Stimulated activated effector memory CD8-positive, alpha-beta T cell treated with anti-CD3 and anti-CD28 coated beads, Interleukin-12 subunit alpha, Interleukin-12 subunit beta, amount 100 ng/mL, for 72 hours (primary cell): ENCODE results near the gene OSTN.
"Not testable (repeated sequence)": the region's sequence is repeated elsewhere in the genome, so short reads cannot be mapped to it uniquely, and the experiment has no call there.

Experiments used
- ATAC-seq: fragments of 150-1000 bp; cut with Tn5 transposase; 2 replicates; pipeline ENCODE4 v1.10.0; 2021
- DNase-seq, 2 donors: peaks; one replicate each; pipeline ENCODE4 v3.0.0; 2021 to 2022; ENCODE audit warnings: low spot score in 2 of 2
- H3K27ac Mint-ChIP-seq: one replicate; pipeline ENCODE4 v1.8.0; 2022; ENCODE audit warnings: mild to moderate bottlenecking, mixed read lengths
- H3K36me3 Mint-ChIP-seq: one replicate; pipeline ENCODE4 v1.8.0; 2022; ENCODE audit warnings: mild to moderate bottlenecking, mixed read lengths
- H3K4me1 Mint-ChIP-seq: one replicate; pipeline ENCODE4 v1.8.0; 2022; ENCODE audit warnings: mixed read lengths
- H3K4me3 Mint-ChIP-seq: one replicate; pipeline ENCODE4 v1.8.0; 2022; ENCODE audit warnings: mild to moderate bottlenecking, mixed read lengths
- H3K9me3 Mint-ChIP-seq: one replicate; pipeline ENCODE4 v1.8.0; 2022; ENCODE audit warnings: mixed read lengths

The OSTN gene

GRCh38 chr3:191198932-191199331, at the start of gene OSTN:
Gene OSTN, plus strand, starts transcription at chr3:191199241. Its CDS starts 13,292 bp downstream, at chr3:191212533.
- no peak within 1 kb of the TSS for H3K27ac Mint-ChIP-seq
- DNase-seq (no peak), ATAC-seq (no peak)
- no peaks in the 10 kb centered on the region for H3K4me1 Mint-ChIP-seq
- no peaks in the 10 kb centered on the region for H3K9me3 Mint-ChIP-seq
- H3K36me3 Mint-ChIP-seq = no peaks in the 10 kb centered on the region
- H3K4me3 Mint-ChIP-seq = no peak within 1 kb of the TSS

GRCh38 chr3:191151653-191152052, 47.4 kb upstream of the OSTN start:
- no peak for ATAC-seq
- H3K4me1 Mint-ChIP-seq = no peaks in the 10 kb centered on the region

GRCh38 chr3:191154827-191155226, 44.2 kb upstream of the OSTN start:
- Mint-ChIP-seq H3K36me3 (no peaks in the 10 kb centered on the region), H3K4me1 (no peaks in the 10 kb centered on the region), H3K27ac (no peak overlapping the region), H3K4me3 (no peak overlapping the region), H3K9me3 (peaks cover 22% of the 10 kb centered on the region)
- DNase-seq = no peak
- ATAC-seq = no peak

More at GRCh38 chr3:191151653-191152052, 47.4 kb upstream of the OSTN start:
- Mint-ChIP-seq H3K36me3 (no peaks in the 10 kb centered on the region), H3K27ac (no peak overlapping the region), H3K4me3 (no peak overlapping the region), H3K9me3 (peaks cover 29% of the 10 kb centered on the region)
- DNase-seq = no peak

- H3K9me3 Mint-ChIP-seq = peaks cover 27% of the 10 kb centered on the region
- no peaks in the 10 kb centered on the region for H3K36me3 Mint-ChIP-seq
- no peaks in the 10 kb centered on the region for H3K4me1 Mint-ChIP-seq
- ATAC-seq (no peak), DNase-seq (no peak)
- no peak overlapping the region for H3K4me3 Mint-ChIP-seq
- H3K27ac Mint-ChIP-seq = no peak overlapping the region
Measured at GRCh38 chr3:191158247-191158646, 40.8 kb upstream of the OSTN start.

- no peak overlapping the region for H3K4me3 Mint-ChIP-seq
- H3K27ac Mint-ChIP-seq = no peak overlapping the region
- no peak for DNase-seq
- H3K4me1 Mint-ChIP-seq = no peaks in the 10 kb centered on the region
- H3K9me3 Mint-ChIP-seq = peaks cover 24% of the 10 kb centered on the region
- no peaks in the 10 kb centered on the region for H3K36me3 Mint-ChIP-seq
- ATAC-seq = no peak
Measured at GRCh38 chr3:191158815-191159214, 40.2 kb upstream of the OSTN start.

GRCh38 chr3:191165802-191166201, 33.2 kb upstream of the OSTN start:
- ATAC-seq (no peak), DNase-seq (no peak)
- no peaks in the 10 kb centered on the region for H3K36me3 Mint-ChIP-seq
- H3K9me3 Mint-ChIP-seq = peaks cover 7% of the 10 kb centered on the region
- H3K4me3 Mint-ChIP-seq = no peak overlapping the region
- H3K4me1 Mint-ChIP-seq = no peaks in the 10 kb centered on the region
- no peak overlapping the region for H3K27ac Mint-ChIP-seq

GRCh38 chr3:191166368-191166767, 32.7 kb upstream of the OSTN start:
- Mint-ChIP-seq H3K27ac (no peak overlapping the region), H3K9me3 (peaks cover 7% of the 10 kb centered on the region), H3K36me3 (no peaks in the 10 kb centered on the region), H3K4me3 (no peak overlapping the region), H3K4me1 (no peaks in the 10 kb centered on the region)
- DNase-seq (no peak), ATAC-seq (no peak)

GRCh38 chr3:191169566-191169965, 29.5 kb upstream of the OSTN start:
- Mint-ChIP-seq H3K27ac (no peak overlapping the region), H3K36me3 (no peaks in the 10 kb centered on the region), H3K4me3 (no peak overlapping the region), H3K9me3 (no peaks in the 10 kb centered on the region), H3K4me1 (no peaks in the 10 kb centered on the region)
- no peak for DNase-seq
- no peak for ATAC-seq

GRCh38 chr3:191170097-191170496, 28.9 kb upstream of the OSTN start:
- DNase-seq (no peak), ATAC-seq (no peak)
- Mint-ChIP-seq H3K9me3 (no peaks in the 10 kb centered on the region), H3K36me3 (no peaks in the 10 kb centered on the region), H3K4me3 (no peak overlapping the region), H3K27ac (no peak overlapping the region), H3K4me1 (no peaks in the 10 kb centered on the region)

GRCh38 chr3:191175102-191175501, 23.9 kb upstream of the OSTN start:
- H3K36me3 Mint-ChIP-seq = no peaks in the 10 kb centered on the region
- DNase-seq = no peak
- no peak for ATAC-seq
- H3K4me1 Mint-ChIP-seq = no peaks in the 10 kb centered on the region
- no peak overlapping the region for H3K27ac Mint-ChIP-seq
- H3K4me3 Mint-ChIP-seq = no peak overlapping the region
- no peaks in the 10 kb centered on the region for H3K9me3 Mint-ChIP-seq

GRCh38 chr3:191176038-191176785, 22.8 kb upstream of the OSTN start:
- Mint-ChIP-seq H3K36me3 (no peaks in the 10 kb centered on the region), H3K9me3 (no peaks in the 10 kb centered on the region), H3K4me1 (no peaks in the 10 kb centered on the region), H3K4me3 (no peak overlapping the region), H3K27ac (no peak overlapping the region)
- no peak for DNase-seq
- no peak for ATAC-seq

- H3K4me1 Mint-ChIP-seq, H3K36me3 Mint-ChIP-seq, H3K27ac Mint-ChIP-seq, ATAC-seq, H3K9me3 Mint-ChIP-seq, H3K4me3 Mint-ChIP-seq, DNase-seq: not testable (repeated sequence)
Measured at GRCh38 chr3:191185382-191185781, 13.7 kb upstream of the OSTN start.

- not testable (repeated sequence) for ATAC-seq, H3K9me3 Mint-ChIP-seq, H3K27ac Mint-ChIP-seq, H3K36me3 Mint-ChIP-seq, H3K4me1 Mint-ChIP-seq, H3K4me3 Mint-ChIP-seq, DNase-seq
Measured at GRCh38 chr3:191188246-191188645, 10.8 kb upstream of the OSTN start.

GRCh38 chr3:191192270-191192669, 6.8 kb upstream of the OSTN start:
- H3K4me3 Mint-ChIP-seq, H3K4me1 Mint-ChIP-seq, DNase-seq, H3K27ac Mint-ChIP-seq, ATAC-seq, H3K36me3 Mint-ChIP-seq, H3K9me3 Mint-ChIP-seq: not testable (repeated sequence)

- no peak for ATAC-seq
- no peak for DNase-seq
- Mint-ChIP-seq H3K9me3 (no peaks in the 10 kb centered on the region), H3K36me3 (no peaks in the 10 kb centered on the region), H3K4me3 (no peak overlapping the region), H3K27ac (no peak overlapping the region), H3K4me1 (no peaks in the 10 kb centered on the region)
Measured at GRCh38 chr3:191192941-191193340, 6.1 kb upstream of the OSTN start.

GRCh38 chr3:191197761-191198306, 1.2 kb upstream of the OSTN start:
- no peaks in the 10 kb centered on the region for H3K9me3 Mint-ChIP-seq
- H3K4me1 Mint-ChIP-seq = no peaks in the 10 kb centered on the region
- no peaks in the 10 kb centered on the region for H3K36me3 Mint-ChIP-seq
- no peak for ATAC-seq
- DNase-seq = no peak
- no peak overlapping the region for H3K4me3 Mint-ChIP-seq
- H3K27ac Mint-ChIP-seq = no peak overlapping the region
